Measurements from ENCODE around the gene RTN4RL1.

RTN4RL1 gene

DNA sequence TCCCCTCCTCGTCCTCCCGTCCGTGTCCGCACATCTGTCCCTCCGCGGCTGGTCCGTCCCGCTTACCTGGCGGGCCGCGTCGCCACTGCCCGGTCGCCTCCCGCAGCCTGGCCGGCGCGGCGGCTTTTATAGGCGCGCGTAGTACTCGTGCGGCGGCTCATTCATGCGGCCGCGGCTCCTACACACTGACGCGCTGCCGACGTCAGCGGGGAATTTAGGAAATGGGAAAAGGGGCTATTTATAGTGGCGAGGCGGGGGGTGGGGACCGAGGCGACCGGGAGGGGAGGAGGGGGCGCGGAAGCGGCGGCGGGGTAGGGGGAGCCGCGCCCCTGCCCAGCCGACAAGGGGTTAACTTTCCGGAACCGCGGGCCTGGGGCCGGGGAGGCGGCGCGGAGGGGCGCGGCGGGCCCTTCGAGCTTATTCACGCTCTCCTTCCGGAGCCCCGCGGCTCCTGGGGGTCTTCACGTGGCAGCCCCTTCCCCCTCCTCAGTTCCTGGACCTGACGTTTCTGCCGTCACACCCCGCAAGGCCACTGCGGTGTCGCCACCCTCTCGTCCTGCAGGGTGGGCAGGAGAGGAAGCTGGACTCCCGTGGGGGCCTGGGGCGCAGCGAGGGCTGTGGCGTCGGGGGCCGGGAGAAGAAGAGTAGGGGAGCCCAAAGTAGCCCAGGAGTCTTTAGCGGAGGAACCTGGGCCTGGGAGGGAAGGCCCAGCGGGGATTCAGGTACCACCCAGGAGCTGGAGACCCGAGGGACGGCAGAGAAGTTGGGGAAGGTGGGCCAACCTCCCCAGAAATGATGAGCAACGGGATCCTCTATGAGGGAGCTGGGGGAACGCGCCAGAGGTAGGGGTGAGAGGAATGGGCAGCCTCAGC, 26.2 kb upstream of the RTN4RL1 start:
- no peak overlapping the region for H3K4me3 ChIP-seq (ENCODE audit: low read depth, low read length)
- peak; percentile 61 for DNase-seq (ENCODE audit: low read depth, low spot score)
- TF ChIP-seq, protein P1, sequence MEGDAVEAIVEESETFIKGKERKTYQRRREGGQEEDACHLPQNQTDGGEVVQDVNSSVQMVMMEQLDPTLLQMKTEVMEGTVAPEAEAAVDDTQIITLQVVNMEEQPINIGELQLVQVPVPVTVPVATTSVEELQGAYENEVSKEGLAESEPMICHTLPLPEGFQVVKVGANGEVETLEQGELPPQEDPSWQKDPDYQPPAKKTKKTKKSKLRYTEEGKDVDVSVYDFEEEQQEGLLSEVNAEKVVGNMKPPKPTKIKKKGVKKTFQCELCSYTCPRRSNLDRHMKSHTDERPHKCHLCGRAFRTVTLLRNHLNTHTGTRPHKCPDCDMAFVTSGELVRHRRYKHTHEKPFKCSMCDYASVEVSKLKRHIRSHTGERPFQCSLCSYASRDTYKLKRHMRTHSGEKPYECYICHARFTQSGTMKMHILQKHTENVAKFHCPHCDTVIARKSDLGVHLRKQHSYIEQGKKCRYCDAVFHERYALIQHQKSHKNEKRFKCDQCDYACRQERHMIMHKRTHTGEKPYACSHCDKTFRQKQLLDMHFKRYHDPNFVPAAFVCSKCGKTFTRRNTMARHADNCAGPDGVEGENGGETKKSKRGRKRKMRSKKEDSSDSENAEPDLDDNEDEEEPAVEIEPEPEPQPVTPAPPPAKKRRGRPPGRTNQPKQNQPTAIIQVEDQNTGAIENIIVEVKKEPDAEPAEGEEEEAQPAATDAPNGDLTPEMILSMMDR (IDR thresholded peaks at IDR 0.05; ENCODE audit: low read depth, low read length), result no peak
- in situ Hi-C loops (cut with HindIII; ENCODE audit: low sequenced_read_pairs), result no loop called here

DNA sequence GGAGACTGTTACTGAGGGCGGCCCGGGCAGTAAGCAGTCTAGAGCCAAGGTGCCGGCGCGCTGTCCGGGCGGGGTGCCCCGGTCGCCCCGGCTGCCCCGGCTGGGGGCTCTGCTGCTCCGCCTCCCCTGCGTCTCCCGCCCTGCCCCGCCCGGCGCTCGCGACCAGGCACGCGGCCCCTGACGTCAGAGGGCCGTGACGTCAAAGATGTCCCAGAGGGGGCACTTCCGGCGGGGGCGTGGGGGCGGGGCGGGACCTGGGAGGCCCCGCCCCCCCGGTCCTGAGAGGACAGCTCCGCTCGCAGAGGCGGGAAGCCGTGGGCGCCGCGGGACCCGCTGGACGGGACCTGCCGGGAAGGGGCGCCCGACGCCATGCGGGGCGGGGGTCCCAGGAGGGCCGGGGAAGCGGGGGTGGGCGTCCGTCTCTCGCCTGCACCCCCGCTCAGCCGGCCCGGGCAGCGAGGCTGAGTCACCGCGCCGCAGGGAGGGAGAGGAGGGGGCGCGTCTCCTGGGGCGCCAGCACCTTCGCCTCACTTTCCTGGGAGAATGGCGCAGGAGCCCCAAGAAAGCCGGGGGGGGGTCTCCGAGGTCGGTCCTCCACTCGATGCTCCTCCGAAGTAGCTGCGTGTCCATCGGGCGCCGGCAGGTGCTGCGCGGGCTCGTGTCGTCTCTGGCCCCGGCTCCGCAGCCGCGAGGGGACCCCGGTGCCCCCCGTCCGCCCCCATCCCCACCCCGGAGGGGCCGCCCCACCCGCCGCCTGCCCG, 25.3 kb upstream of the RTN4RL1 start:
- TF ChIP-seq, protein P1 (IDR thresholded peaks at IDR 0.05; ENCODE audit: low read depth, low read length), result no peak
- peak; percentile 70 for DNase-seq (ENCODE audit: low read depth, low spot score)
- H3K4me3 ChIP-seq (ENCODE audit: low read depth, low read length), result peak overlapping the region; percentile 35
- in situ Hi-C loops (cut with HindIII; ENCODE audit: low sequenced_read_pairs), result no loop called here

DNA sequence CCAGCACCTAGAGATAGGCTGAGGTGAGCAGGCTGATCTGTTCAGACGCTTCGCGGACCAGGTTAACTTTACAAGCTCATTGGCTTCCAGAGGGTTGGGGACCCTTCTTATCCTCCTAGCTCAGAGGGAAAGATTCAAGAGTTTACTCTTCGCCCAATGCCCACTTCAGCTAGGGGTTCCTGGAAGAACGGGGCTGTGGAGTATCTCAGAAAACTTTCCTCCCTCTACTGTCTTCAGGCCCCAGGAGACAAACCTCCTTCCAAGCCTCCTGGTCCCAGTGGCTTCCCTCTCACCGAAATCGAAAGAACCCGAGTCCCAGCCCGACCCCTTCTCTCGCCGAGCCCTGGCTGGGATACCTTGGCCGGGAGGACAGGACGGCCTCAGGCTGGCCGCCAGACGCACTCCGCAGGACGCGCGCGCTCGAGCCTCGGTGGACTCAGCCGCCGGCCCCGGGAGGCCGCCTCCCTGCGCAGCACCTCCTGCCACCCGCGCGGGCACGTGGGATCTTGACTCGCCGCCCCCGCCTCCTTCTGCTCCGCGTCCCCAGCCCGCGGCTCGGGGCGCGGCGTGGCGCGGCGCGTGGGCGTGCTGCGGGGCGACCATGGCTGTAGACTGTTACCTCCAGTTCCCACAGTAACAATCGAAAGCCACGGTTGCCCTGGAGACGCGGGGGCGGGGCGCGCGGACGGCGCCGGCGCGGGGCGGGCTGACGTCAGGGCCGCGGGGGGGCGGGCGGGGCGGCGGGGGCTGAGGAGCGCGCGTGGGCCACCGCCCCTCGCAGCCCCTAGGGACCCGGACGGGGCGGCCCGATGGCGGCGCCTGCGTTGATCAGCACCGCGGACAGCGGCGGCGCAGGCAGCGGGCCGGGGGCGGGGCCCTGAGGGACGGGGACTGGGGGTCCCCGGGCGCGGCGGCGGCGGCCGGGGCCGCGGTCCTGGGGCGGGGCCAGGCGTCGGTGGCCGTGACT, 24.5 kb upstream of the RTN4RL1 start:
- peak; percentile 80 for DNase-seq (ENCODE audit: low read depth, low spot score)
- in situ Hi-C loops (cut with HindIII; ENCODE audit: low sequenced_read_pairs), result loop anchor here (25.0 kb wide), 1 partner anchor 137 kb away; no protein-coding TSS in a partner anchor
- peak overlapping the region; percentile 63 for H3K4me3 ChIP-seq (ENCODE audit: low read depth, low read length)
- TF ChIP-seq, protein P1 (IDR thresholded peaks at IDR 0.05; ENCODE audit: low read depth, low read length), result no peak

DNA sequence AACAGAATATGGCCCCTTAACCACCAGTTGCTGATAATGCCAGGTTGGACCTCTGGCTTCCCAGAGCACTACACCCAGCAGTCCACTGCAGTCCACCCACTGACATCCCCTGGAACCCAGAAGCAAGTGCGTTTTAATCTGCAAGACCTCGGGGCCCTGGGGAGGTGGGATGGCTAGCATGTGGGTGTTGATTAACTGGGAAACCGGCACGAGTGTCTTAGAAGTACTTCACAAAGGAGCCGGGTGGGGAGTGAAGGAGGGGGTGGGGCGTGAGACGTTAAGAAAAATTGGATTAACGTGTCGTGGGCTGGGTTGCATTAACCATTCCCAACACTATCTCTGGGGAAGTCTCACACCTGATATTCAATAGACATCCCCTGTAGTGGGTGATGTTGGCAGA, 23.7 kb upstream of the RTN4RL1 start:
- no peak for DNase-seq (ENCODE audit: low read depth, low spot score)
- H3K4me3 ChIP-seq (ENCODE audit: low read depth, low read length), result peak overlapping the region; percentile 63
- TF ChIP-seq, protein P1 (IDR thresholded peaks at IDR 0.05; ENCODE audit: low read depth, low read length), result no peak
- in situ Hi-C loops (cut with HindIII; ENCODE audit: low sequenced_read_pairs), result loop anchor here (25.0 kb wide), 1 partner anchor 137 kb away; no protein-coding TSS in a partner anchor

DNA sequence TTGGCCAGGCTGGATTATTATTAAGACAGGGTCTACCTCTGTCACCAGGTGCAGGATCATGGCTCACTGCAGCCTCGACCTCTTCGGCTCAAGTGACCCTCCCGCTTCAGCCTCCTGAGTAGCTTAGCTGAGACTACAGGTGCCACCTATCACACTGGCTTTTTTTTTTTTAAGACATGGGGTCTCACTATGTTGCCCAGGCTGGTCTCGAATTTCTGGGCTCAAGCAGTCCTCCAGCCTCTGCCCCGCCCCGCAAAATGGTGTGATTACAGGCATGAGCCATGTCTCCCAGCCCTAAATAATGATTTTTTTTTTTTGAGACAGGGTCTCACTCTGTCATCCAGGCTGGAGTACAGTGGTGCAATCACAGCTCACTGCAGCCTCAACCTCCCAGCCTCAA, 22.5 kb upstream of the RTN4RL1 start:
- TF ChIP-seq, protein P1 (IDR thresholded peaks at IDR 0.05; ENCODE audit: low read depth, low read length), result no peak

More for the DNA sequence above, 22.5 kb upstream of the RTN4RL1 start:
- H3K4me3 ChIP-seq (ENCODE audit: low read depth, low read length), result no peak overlapping the region
- no peak for DNase-seq (ENCODE audit: low read depth, low spot score)
- in situ Hi-C loops (cut with HindIII; ENCODE audit: low sequenced_read_pairs), result loop anchor here (25.0 kb wide), 1 partner anchor 135 kb away; no protein-coding TSS in a partner anchor
